Activated CD8-positive, alpha-beta T cell treated with anti-CD3 and anti-CD28 coated beads, Interleukin-2, amount 10 ng/mL, durations not matched to agents 7 days and 5 days (primary cell): ENCODE data around the gene USP48. TPM values are rescaled to one million over a fixed set of nuclear protein-coding genes. Genes with fewer than 3 reads are reported as not detected.

ENCODE experiments used
- ATAC-seq: fragments of 150-1000 bp; cut with Tn5 transposase; one replicate; pipeline ENCODE4 v1.10.0; 2021; ENCODE audit warnings: moderate library complexity
- CTCF ChIA-PET: fragments of 350-600 bp; sonication (Branson Sonifier 250); formaldehyde crosslinking; loops from one replicate; lab custom pipeline; 2021; ENCODE audit warnings: antibody characterized with exemption; lab: Charles Lee
- POLR2A ChIA-PET: fragments of 350-600 bp; sonication (Branson Sonifier 250); formaldehyde crosslinking; loops from one replicate; lab custom pipeline; 2021; ENCODE audit warnings: antibody characterized with exemption; lab: Charles Lee
- DNase-seq: peaks from one replicate; pipeline ENCODE4 v3.0.0-alpha.2; 2020
- H3K27ac Mint-ChIP-seq: one replicate; pipeline ENCODE4 v1.8.0; 2021; ENCODE audit warnings: mild to moderate bottlenecking, mixed read lengths
- H3K27me3 Mint-ChIP-seq: one replicate; pipeline ENCODE4 v1.8.0; 2021; ENCODE audit warnings: low read depth, mixed read lengths
- H3K36me3 Mint-ChIP-seq: one replicate; pipeline ENCODE4 v1.8.0; 2021; ENCODE audit warnings: low read depth, mixed read lengths
- H3K4me1 Mint-ChIP-seq: one replicate; pipeline ENCODE4 v1.8.0; 2021; ENCODE audit warnings: low read depth, mixed read lengths
- H3K4me3 Mint-ChIP-seq: one replicate; pipeline ENCODE4 v1.8.0; 2021; ENCODE audit warnings: mild to moderate bottlenecking, mixed read lengths
- H3K9me3 Mint-ChIP-seq: one replicate; pipeline ENCODE4 v1.8.0; 2022; ENCODE audit warnings: mixed read lengths; ENCODE audit not compliant: insufficient read depth
- total RNA-seq, 2 experiments: library from RNA; stranded (reverse); gene quantifications; one replicate each; pipeline ENCODE4 v1.2.3, GENCODE V29; 2021

USP48 gene
- total RNA-seq, 2 experiments from 2014 or later = 71.3 to 74.9 TPM

DNA sequence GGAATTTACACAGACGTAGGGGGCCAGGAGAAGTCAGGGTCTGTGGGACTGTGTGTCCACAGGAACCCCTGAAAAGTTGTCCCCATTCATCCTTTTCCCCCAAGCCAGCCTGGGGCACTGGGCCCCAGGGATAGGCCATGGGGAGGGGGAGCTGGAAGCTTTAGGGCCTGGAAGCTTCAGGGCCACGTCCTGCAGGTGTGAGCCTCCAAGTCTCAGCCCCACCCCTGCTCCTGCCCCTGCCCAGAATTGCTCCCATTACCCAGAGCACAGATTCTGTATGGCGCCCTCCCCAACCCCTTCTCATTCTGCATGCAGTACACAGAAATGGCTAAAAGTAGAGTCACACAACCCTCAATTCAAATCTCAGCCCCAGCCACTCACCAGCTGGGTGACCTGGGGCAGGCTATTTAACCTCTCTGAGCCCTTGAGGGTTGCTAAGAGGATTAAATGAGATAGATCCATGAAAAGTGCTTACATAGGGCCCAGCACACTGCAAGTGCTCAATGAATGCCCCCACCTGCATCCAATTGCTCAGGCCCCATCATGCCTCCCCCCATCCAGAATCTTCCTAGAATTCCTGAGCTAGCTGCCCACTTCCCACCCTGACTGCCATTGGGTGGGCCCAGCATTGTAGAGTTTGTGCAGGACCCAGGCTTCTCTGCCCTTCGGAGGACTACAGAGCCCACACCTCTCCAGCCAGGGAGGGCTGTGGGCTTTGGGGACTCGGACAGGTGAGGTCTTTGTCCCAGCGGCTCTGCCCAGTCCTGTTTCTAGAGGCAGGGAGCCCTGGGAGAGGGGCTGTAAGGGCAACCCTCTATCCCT, 120.3 kb downstream of the USP48 start:
- CTCF ChIA-PET = interaction anchor here (1.1 kb wide), 1 partner anchor 10 kb away, joined by 3 read pairs; no protein-coding TSS in a partner anchor
- H3K36me3 Mint-ChIP-seq = no peaks in the 10 kb centered on the region
- H3K4me3 Mint-ChIP-seq = no peak overlapping the region
- POLR2A ChIA-PET = interaction anchor here (1.6 kb wide), 1 partner anchor 120 kb away, joined by 6 read pairs; the partner anchor contains the start of gene USP48
- no peak overlapping the region for H3K27ac Mint-ChIP-seq
- DNase-seq (no peak), ATAC-seq (no peak)
- peaks cover 20% of the 10 kb centered on the region for H3K4me1 Mint-ChIP-seq
- H3K27me3 Mint-ChIP-seq = peaks cover 15% of the 10 kb centered on the region
- H3K9me3 Mint-ChIP-seq = no peaks in the 10 kb centered on the region

DNA sequence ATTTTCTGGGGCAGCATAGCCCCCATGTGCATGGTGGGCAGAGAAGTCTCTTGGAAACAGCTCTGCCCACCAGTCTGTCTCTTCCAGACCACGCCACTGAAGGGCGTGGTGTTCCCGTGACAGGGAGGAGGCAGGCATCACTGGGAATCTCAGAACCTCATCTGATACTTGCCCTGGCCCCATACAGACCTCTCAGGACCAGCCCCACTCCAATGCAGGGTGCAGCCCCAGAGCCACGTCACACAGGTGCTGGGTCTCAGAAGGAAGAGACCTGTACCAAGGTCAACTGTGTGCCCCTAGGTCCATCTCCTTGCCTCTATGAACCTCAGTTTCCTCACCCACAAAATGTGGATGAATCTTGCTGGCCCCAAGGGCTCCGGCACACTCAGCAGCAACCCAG, 121.1 kb downstream of the USP48 start:
- CTCF ChIA-PET = interaction anchor here (1.1 kb wide), 1 partner anchor 11 kb away, joined by 3 read pairs; no protein-coding TSS in a partner anchor
- Mint-ChIP-seq H3K27me3 (peaks cover 12% of the 10 kb centered on the region), H3K9me3 (no peaks in the 10 kb centered on the region), H3K36me3 (no peaks in the 10 kb centered on the region), H3K4me1 (peaks cover 18% of the 10 kb centered on the region), H3K27ac (no peak overlapping the region), H3K4me3 (no peak overlapping the region)
- POLR2A ChIA-PET = interaction anchor here (1.6 kb wide), 1 partner anchor 121 kb away, joined by 6 read pairs; the partner anchor contains the start of gene USP48
- no peak for ATAC-seq
- no peak for DNase-seq

DNA sequence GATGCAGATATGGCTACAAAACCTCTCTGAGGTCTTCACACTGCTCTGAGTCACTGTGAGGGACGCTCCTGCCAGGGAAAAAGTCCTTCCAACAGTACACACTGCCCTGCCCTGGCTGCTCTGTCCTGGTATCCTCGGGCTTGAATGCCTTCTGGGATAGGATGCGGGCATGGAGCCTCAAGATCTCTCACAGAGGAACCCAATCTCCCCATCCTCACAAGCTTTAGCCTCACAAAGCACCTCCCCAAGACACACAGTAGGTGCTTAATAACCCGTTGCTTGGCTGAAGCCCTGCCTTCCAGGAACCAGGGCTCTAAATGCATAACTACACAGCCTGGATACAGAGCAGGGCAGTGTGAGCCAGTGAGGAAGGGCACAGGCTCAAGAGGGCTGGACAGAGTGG, 123.0 kb downstream of the USP48 start:
- peaks cover 10% of the 10 kb centered on the region for H3K4me1 Mint-ChIP-seq
- CTCF ChIA-PET = interaction anchor here (0.7 to 1.0 kb wide), 2 partner anchors 300 to 364 kb away, joined by 3 to 4 read pairs; no protein-coding TSS in a partner anchor
- no peaks in the 10 kb centered on the region for H3K9me3 Mint-ChIP-seq
- H3K27me3 Mint-ChIP-seq = peaks cover 11% of the 10 kb centered on the region
- H3K4me3 Mint-ChIP-seq = peak overlapping the region; percentile 60
- no peak for DNase-seq
- POLR2A ChIA-PET = no interaction called here
- no peaks in the 10 kb centered on the region for H3K36me3 Mint-ChIP-seq
- ATAC-seq = no peak
- no peak overlapping the region for H3K27ac Mint-ChIP-seq

DNA sequence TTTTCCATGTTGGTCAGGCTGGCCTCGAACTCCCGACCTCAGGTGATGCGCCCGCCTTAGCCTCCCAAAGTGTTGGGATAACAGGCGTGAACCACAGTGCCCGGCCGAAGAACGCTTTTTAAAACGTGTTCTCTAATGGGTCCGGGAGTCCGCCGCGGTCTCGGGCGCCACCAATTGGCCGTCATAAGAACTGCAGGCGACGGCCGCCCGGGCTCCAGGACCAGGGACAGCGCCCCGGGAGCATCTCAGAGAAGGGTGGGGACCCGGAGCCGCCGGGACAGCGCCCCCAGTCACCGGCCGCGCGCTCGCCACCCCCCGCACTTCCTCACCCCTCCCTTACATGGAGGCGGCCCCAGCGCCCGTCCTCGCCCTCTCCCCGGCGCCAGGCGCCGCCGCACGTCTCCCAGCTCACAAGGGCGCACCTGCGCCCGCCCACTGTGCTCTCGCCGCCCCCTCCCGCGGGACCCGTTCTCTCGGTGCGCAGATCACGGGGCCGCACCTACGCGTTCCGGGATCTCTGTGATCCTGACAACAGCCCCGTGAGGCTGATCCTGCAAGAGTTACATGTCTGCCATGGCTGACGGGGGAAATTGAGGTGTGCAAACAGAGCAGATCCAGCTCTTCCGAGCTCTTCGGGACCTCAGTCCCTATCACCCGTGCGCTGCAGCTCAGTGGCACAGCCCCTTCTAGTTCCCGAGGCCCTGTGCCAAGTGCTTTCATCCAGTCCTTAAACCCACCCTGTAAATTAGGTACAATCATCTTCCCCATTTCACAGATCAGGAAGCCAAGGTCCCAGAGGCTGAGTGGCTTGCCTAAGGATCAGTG, 123.6 kb downstream of the USP48 start:
- H3K36me3 Mint-ChIP-seq = no peaks in the 10 kb centered on the region
- ChIA-PET POLR2A (no interaction called here), CTCF (interaction anchor here (0.7 to 1.1 kb wide), 3 partner anchors 61 to 365 kb away, joined by 3 to 4 read pairs (median 3); no protein-coding TSS in a partner anchor)
- H3K4me1 Mint-ChIP-seq = peaks cover 10% of the 10 kb centered on the region
- peaks cover 9% of the 10 kb centered on the region for H3K27me3 Mint-ChIP-seq
- peak; percentile 87 for DNase-seq
- no peaks in the 10 kb centered on the region for H3K9me3 Mint-ChIP-seq
- no peak overlapping the region for H3K27ac Mint-ChIP-seq
- peak; percentile 95 for ATAC-seq
- H3K4me3 Mint-ChIP-seq = peak overlapping the region; percentile 60

DNA sequence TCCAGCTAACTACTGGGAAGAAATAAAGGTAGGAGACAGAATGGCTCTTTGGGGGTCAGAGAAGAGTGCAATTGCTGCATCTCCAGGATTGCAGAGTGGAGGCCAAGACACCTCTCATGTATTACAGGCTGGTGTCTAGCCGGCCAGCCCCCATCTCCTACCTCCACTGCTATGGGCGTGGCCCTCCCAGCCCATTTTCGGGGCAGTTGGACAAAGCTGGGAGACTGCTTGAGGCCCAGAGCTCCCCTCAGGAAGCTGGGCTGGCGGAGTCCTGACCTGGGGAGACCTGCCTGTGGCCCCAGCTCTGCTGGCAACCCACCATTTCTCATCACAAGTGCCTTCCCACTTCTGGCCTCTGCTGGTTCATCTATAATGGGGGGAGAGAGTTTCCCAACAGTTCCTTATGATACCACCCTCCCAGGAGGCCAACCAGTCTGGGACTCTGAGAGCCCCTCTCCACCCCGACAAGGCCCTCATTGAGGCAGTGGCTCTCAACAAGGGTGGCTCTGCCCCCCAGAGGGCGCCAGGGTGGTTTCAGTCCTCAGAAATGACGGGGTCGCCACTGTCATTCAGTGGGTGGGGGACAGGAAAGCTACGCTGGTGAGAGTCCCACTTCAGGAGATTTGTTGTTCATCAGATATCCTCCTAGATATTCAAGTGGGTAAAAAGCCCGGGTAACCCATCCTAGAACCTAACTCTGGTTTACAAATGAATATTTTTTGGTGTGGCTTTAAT, 125.3 kb downstream of the USP48 start:
- H3K4me3 Mint-ChIP-seq = no peak overlapping the region
- ChIA-PET POLR2A (no interaction called here), CTCF (interaction anchor here (1.1 to 1.2 kb wide), 2 partner anchors 32 to 63 kb away, joined by 3 read pairs; no protein-coding TSS in a partner anchor)
- peaks cover 13% of the 10 kb centered on the region for H3K27me3 Mint-ChIP-seq
- peaks cover 6% of the 10 kb centered on the region for H3K4me1 Mint-ChIP-seq
- H3K9me3 Mint-ChIP-seq = no peaks in the 10 kb centered on the region
- DNase-seq (no peak), ATAC-seq (no peak)
- H3K27ac Mint-ChIP-seq = no peak overlapping the region
- H3K36me3 Mint-ChIP-seq = no peaks in the 10 kb centered on the region

DNA sequence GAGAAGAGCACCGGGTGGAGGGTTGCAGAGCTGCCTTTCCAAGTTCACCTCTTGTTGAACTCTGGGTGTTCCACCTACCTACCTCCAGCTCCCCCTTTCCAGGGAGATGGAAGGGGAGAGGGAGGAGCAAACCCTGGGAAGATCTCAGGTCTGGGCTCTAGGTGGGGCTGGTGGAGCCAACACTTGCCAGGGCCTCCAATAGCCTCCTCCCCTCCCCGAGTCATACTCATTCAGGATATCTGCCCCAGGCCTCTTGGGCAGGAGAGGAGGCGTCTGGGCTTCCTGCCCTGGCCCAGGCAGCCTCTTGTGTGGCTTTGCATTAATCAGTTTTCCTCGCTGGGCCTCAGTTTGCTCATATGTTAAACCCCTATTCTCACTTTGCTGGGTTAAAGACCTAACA, 127.2 kb downstream of the USP48 start:
- POLR2A ChIA-PET = no interaction called here
- CTCF ChIA-PET = interaction anchor here (1.0 kb wide), 1 partner anchor 17 kb away, joined by 3 read pairs; no protein-coding TSS in a partner anchor

DNA sequence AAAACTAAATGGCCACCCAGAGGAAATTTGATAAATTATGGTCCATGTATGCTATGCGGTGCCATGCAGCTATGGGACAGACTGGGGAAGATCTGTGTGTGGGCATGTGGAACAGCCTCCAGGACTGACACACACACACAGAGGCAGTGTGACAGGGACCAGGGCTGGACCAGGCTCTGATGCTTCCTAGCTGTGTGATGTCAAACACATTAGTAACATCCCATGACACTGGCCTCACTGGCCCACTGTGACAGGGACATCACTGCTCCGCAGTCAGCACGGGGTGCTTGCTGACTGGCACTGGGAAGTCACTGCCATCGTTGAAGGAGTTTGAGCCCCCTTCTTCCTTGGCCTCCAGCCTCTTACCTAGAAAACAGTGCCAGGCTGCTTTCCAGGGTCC, 127.7 kb downstream of the USP48 start:
- ATAC-seq (no peak), DNase-seq (no peak)
- ChIA-PET CTCF (interaction anchor here (1.0 kb wide), 1 partner anchor 17 kb away, joined by 3 read pairs; no protein-coding TSS in a partner anchor), POLR2A (no interaction called here)
- Mint-ChIP-seq H3K4me1 (peaks cover 20% of the 10 kb centered on the region), H3K4me3 (no peak overlapping the region), H3K27me3 (peaks cover 30% of the 10 kb centered on the region), H3K27ac (no peak overlapping the region), H3K9me3 (no peaks in the 10 kb centered on the region), H3K36me3 (no peaks in the 10 kb centered on the region)

More for the DNA sequence above, 127.2 kb downstream of the USP48 start:
- peaks cover 27% of the 10 kb centered on the region for H3K27me3 Mint-ChIP-seq
- H3K4me3 Mint-ChIP-seq = no peak overlapping the region
- no peak for DNase-seq
- no peak overlapping the region for H3K27ac Mint-ChIP-seq
- no peaks in the 10 kb centered on the region for H3K36me3 Mint-ChIP-seq
- ATAC-seq = no peak
- H3K9me3 Mint-ChIP-seq = no peaks in the 10 kb centered on the region
- peaks cover 20% of the 10 kb centered on the region for H3K4me1 Mint-ChIP-seq

DNA sequence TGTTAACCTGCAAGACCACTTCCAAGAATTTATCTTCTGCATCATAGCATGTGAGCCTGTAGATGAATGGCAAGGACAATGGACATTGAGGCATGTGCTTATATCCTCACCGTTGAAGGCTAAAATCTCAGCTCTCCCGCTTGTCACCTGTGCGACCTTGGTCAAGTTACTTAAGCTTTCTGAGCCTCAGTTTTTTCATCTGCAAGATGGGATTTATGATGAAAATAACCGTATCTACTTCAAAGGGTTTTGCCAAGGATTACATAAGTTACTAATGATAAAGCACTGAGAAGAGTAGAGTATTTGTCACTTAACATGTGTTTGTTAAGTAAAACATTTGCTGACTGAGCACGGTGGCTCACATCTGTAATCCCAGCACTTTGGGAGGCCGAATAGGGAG, 128.7 kb downstream of the USP48 start:
- Mint-ChIP-seq H3K36me3 (no peaks in the 10 kb centered on the region), H3K4me3 (no peak overlapping the region), H3K9me3 (no peaks in the 10 kb centered on the region), H3K4me1 (peaks cover 15% of the 10 kb centered on the region), H3K27ac (no peak overlapping the region), H3K27me3 (peaks cover 29% of the 10 kb centered on the region)
- CTCF ChIA-PET = no interaction called here
- DNase-seq (no peak), ATAC-seq (no peak)
- POLR2A ChIA-PET = no interaction called here

DNA sequence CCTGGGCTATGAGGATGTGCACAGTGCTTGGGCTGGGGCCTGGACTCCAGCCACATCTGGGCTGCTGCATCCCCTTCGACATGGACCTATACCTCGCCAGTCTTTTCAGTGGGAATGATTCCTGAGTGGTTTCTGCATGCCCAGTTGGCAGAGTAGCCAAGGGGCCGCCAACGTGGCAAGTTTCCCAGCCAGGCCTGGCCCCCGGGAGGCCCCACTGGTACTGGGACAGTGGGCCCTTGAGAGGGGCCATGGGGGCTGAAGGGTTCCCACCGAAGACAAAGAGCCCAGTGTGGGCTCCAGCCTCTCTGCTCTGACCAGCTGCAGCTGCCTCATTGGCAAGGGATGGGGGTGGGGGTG, 129.2 kb downstream of the USP48 start:
- H3K4me1 Mint-ChIP-seq = peaks cover 15% of the 10 kb centered on the region
- CTCF ChIA-PET = no interaction called here

DNA sequence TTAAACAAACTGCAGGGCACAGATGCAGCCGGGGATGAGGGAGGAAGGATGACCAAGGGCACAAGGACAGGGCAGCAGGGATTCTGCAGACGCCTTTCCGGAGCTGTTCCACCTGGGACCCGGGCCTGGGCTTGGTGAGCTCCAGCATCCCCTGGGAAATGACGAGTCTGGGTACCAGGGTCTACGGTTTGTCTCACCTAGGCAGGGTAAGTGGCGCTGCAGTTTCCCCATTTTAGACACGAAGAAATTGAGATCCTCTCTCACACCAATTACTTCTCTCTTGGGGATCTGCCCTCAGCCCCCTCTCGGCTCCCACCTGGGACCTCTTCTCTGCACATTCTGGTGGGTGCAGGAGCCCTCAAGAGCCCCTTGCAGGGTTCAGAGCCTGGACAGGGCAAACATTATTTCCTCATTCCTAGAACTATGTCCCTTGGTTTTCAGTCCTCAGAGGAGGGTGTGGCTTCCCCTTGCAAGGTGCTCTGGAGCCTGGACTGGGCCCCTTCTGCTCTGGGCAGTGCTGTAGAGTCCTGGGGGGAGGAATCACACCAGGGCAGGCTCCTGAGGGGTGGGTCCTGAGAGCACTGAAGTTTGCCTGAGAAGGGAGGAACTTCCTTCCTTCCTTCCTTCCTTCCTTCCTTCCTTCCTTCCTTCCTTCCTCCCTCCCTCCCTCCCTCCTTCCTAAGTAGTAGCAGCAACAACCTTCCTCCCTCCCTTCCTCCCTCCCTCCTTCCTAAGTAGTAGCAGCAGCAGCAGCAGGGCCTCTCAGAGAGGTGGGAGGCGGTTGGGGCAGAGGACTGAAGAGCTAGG, 129.8 kb downstream of the USP48 start:
- Mint-ChIP-seq H3K4me1 (peaks cover 15% of the 10 kb centered on the region), H3K27me3 (peaks cover 29% of the 10 kb centered on the region), H3K4me3 (peak overlapping the region; percentile 62), H3K9me3 (no peaks in the 10 kb centered on the region), H3K27ac (no peak overlapping the region), H3K36me3 (no peaks in the 10 kb centered on the region)
- ChIA-PET CTCF (interaction anchor here (0.6 kb wide), 1 partner anchor 24 kb away, joined by 3 read pairs; no protein-coding TSS in a partner anchor), POLR2A (no interaction called here)
- DNase-seq = no peak
- ATAC-seq = no peak

More for the DNA sequence above, 129.2 kb downstream of the USP48 start:
- no peaks in the 10 kb centered on the region for H3K9me3 Mint-ChIP-seq
- ATAC-seq (no peak), DNase-seq (no peak)
- H3K36me3 Mint-ChIP-seq = no peaks in the 10 kb centered on the region
- H3K27ac Mint-ChIP-seq = no peak overlapping the region
- peaks cover 29% of the 10 kb centered on the region for H3K27me3 Mint-ChIP-seq
- POLR2A ChIA-PET = no interaction called here
- no peak overlapping the region for H3K4me3 Mint-ChIP-seq
